ENCODE measurements around the gene IP6K2.

- TF ChIP-seq CEBPB (IDR thresholded peaks at IDR 0.05) (no peak), TAF1 (IDR thresholded peaks at IDR 0.05; ENCODE audit: low read depth) (no peak), EP300 (IDR thresholded peaks at IDR 0.05; ENCODE audit: borderline replicate concordance) (no peak), EGR1 (IDR thresholded peaks at IDR 0.05) (no peak), NFIC (IDR thresholded peaks at IDR 0.05) (no peak), REST (IDR thresholded peaks at IDR 0.05; ENCODE audit: low read depth) (no peak)
Observed at GRCh38 chr3:48641396-48641795, 75.6 kb downstream of the IP6K2 start.
